Keratinocyte (primary cell): ENCODE measurements around the gene LRRC17.

ENCODE experiments used
- CTCF ChIP-seq, 3 experiments: IDR thresholded peaks in 1 of 3; conservative IDR thresholded peaks in 1 of 3; optimal IDR thresholded peaks in 1 of 3; 2 replicates in 2 of 3; 3 replicates in 1 of 3; pipeline versions ENCODE3 to v1.5.1; 2011; ENCODE audit warnings: low read length in 3 of 3, mild to moderate bottlenecking in 3 of 3, moderate library complexity in 2 of 3, control low read depth in 1 of 3, inconsistent platforms in 1 of 3; ENCODE audit not compliant: insufficient read depth in 2 of 3; ENCODE audit errors: extremely low read depth in 1 of 3
- EZH2 ChIP-seq: IDR thresholded peaks from one replicate; pipeline ENCODE4 v1.6.1; 2012; ENCODE audit warnings: inconsistent platforms, mild to moderate bottlenecking, low read length, moderate library complexity

GRCh38 chr7:102988631-102989560 lies 76.1 kb downstream of the LRRC17 start:
- TF ChIP-seq CTCF (optimal IDR thresholded peaks at IDR 0.05 in 1 of 3, IDR thresholded peaks at IDR 0.05 in 1 of 3, conservative IDR thresholded peaks at IDR 0.05 in 1 of 3; ENCODE audit: extremely low read depth in 1 of 3, insufficient read depth in 2 of 3, low read length in 3 of 3), result no peak
- TF ChIP-seq EZH2, result no peak
